SH-SY5Y (cell line): ENCODE data around the gene HTRA3.

Source experiments
- GATA2 ChIP-seq: IDR thresholded peaks from 2 replicates; pipeline ENCODE4 v1.6.1; 2011; ENCODE audit warnings: mild to moderate bottlenecking, low read depth, low read length
- GATA3 ChIP-seq: IDR thresholded peaks from 2 replicates; pipeline ENCODE4 v1.6.1; 2011; ENCODE audit warnings: low read depth, mild to moderate bottlenecking, low read length, moderate library complexity

Gene HTRA3

GRCh38 chr4:8344377-8344776 is 74.8 kb downstream of the HTRA3 start:
- TF ChIP-seq GATA2 (no peak), GATA3 (no peak)

GRCh38 chr4:8345053-8345945 is 75.7 kb downstream of the HTRA3 start:
- TF ChIP-seq GATA2 (no peak), GATA3 (no peak)

GRCh38 chr4:8345946-8346814 is 76.6 kb downstream of the HTRA3 start:
- TF ChIP-seq GATA3 (no peak), GATA2 (no peak)

- TF ChIP-seq GATA2 (no peak), GATA3 (no peak)
These were observed 77.5 kb downstream of the HTRA3 start for GRCh38 chr4:8346838-8347605.

GRCh38 chr4:8347660-8348059 is 78.1 kb downstream of the HTRA3 start:
- TF ChIP-seq GATA2 (no peak), GATA3 (no peak)

GRCh38 chr4:8348071-8348470 is 78.5 kb downstream of the HTRA3 start:
- no peak for TF ChIP-seq GATA3
- TF ChIP-seq GATA2 = no peak

GRCh38 chr4:8349664-8350236 is 80.2 kb downstream of the HTRA3 start:
- TF ChIP-seq GATA2 = no peak
- no peak for TF ChIP-seq GATA3

- TF ChIP-seq GATA3 (no peak), GATA2 (no peak)
These were observed 80.8 kb downstream of the HTRA3 start for GRCh38 chr4:8350352-8350751.

- TF ChIP-seq GATA3 (no peak), GATA2 (no peak)
These were observed 81.4 kb downstream of the HTRA3 start for GRCh38 chr4:8350841-8351461.

GRCh38 chr4:8351931-8352367 is 82.4 kb downstream of the HTRA3 start:
- TF ChIP-seq GATA3 (no peak), GATA2 (no peak)

GRCh38 chr4:8352368-8353157 is 83.0 kb downstream of the HTRA3 start:
- TF ChIP-seq GATA3 = no peak
- TF ChIP-seq GATA2 = no peak

GRCh38 chr4:8353158-8353669 is 83.7 kb downstream of the HTRA3 start:
- TF ChIP-seq GATA3 (no peak), GATA2 (no peak)

GRCh38 chr4:8353912-8354453 is 84.4 kb downstream of the HTRA3 start:
- no peak for TF ChIP-seq GATA2
- no peak for TF ChIP-seq GATA3
